GM12878 (cell line): ENCODE results near the gene DMXL1. TPM values are rescaled to one million over a fixed set of nuclear protein-coding genes. Genes with fewer than 3 reads are reported as not detected.
A peak's percentile ranks its signal among the peaks of the same experiment; 100 is the strongest.

Source experiments
- ATAC-seq: fragments of 200-7000 bp; cut with Tn5 transposase; 3 replicates; pipeline ENCODE4 v1.9.1; 2020; ENCODE audit warnings: mild to moderate bottlenecking, moderate library complexity
- BruUV-seq: library from RNA; stranded (reverse); fragments of 400-500 nt; replicated peaks from 2 replicates; lab custom pipeline; 2021; lab: Mats Ljungman, UMichigan
- CTCF ChIA-PET: fragments of 300-600 bp; sonication (Branson Sonifier 250); formaldehyde crosslinking; extraction: SDS; loops from one replicate; lab custom pipeline; 2021; ENCODE audit warnings: inconsistent platforms; lab: Yijun Ruan, JAX
- POLR2A ChIA-PET: fragments of 350-600 bp; formaldehyde crosslinking; extraction: SDS; loops from one replicate; lab custom pipeline; 2021; ENCODE audit warnings: inconsistent platforms; lab: Charles Lee
- RAD21 ChIA-PET: fragments of 300-600 bp; sonication (Branson Sonifier 250); formaldehyde crosslinking; loops from one replicate; lab custom pipeline; 2023; ENCODE audit warnings: antibody characterized with exemption; ENCODE audit not compliant: unreplicated experiment; lab: Charles Lee
- SMC1A ChIA-PET: fragments of 300-600 bp; sonication (Branson Sonifier 250); formaldehyde crosslinking; loops from one replicate; lab custom pipeline; 2023; ENCODE audit not compliant: unreplicated experiment, uncharacterized antibody; lab: Charles Lee
- DNase-seq: peaks from one replicate; pipeline ENCODE4 v3.0.0-alpha.2; 2011; ENCODE audit warnings: low read depth, low spot score
- FAIRE-seq: peaks from 3 replicates; lab custom pipeline; 2011; peaks lifted over from hg19 to GRCh38; lab: Jason Lieb, UNC
- H2AFZ ChIP-seq: 2 replicates; pipeline ENCODE4 v1.6.0; 2011; ENCODE audit warnings: low read depth, low read length, control low read depth; ENCODE audit not compliant: control insufficient read depth
- H3K27ac ChIP-seq: 2 replicates; pipeline ENCODE4 v1.5.1; 2011; ENCODE audit warnings: control low read depth; ENCODE audit not compliant: control insufficient read depth, insufficient read depth
- H3K27me3 ChIP-seq, 2 experiments: replicated peaks in 1 of 2; 2 replicates each; pipeline versions ENCODE4 v1.6.0 to v1.6.1; 2011; ENCODE audit warnings: low read length in 1 of 2; ENCODE audit not compliant: control insufficient read depth in 2 of 2, insufficient read depth in 2 of 2
- H3K36me3 ChIP-seq, 2 experiments: 2 replicates each; pipeline ENCODE4 v1.5.1; 2011; ENCODE audit warnings: low read length in 1 of 2; ENCODE audit not compliant: control insufficient read depth in 2 of 2, insufficient read depth in 2 of 2
- H3K4me1 ChIP-seq: 2 replicates; pipeline ENCODE4 v1.6.1; 2011; ENCODE audit warnings: mild to moderate bottlenecking, low read length, moderate library complexity, mixed read lengths; ENCODE audit not compliant: control insufficient read depth, insufficient read depth
- H3K4me2 ChIP-seq: 2 replicates; pipeline ENCODE4 v1.6.0; 2011; ENCODE audit warnings: control low read depth; ENCODE audit not compliant: control insufficient read depth, insufficient read depth
- H3K4me3 ChIP-seq: fragments of 200-600 bp; sonication (generic); 2 replicates; pipeline ENCODE4 v1.5.1; 2016
- H3K79me2 ChIP-seq: 2 replicates; pipeline ENCODE4 v1.6.0; 2011; ENCODE audit warnings: low read length; ENCODE audit not compliant: control insufficient read depth, insufficient read depth
- H3K9ac ChIP-seq: 2 replicates; pipeline ENCODE4 v1.8.0; 2011; ENCODE audit warnings: low read length, control low read depth, mixed read lengths; ENCODE audit not compliant: control insufficient read depth, insufficient read depth
- H3K9me3 ChIP-seq: replicated peaks from 3 replicates; pipeline ENCODE4 v1.5.1; 2011; ENCODE audit warnings: mild to moderate bottlenecking, low read length; ENCODE audit not compliant: control insufficient read depth, insufficient read depth
- H4K20me1 ChIP-seq: 2 replicates; pipeline ENCODE4 v1.6.0; 2011; ENCODE audit not compliant: control insufficient read depth, insufficient read depth
- BACH1 ChIP-seq: fragments of 450-650 bp; IDR thresholded peaks from 2 replicates; pipeline ENCODE4 v1.6.1; 2017; ENCODE audit warnings: mild to moderate bottlenecking, borderline replicate concordance
- BHLHE40 ChIP-seq, 2 experiments: fragments of 450-650 bp in 1 of 2; IDR thresholded peaks; 2 replicates each; pipeline ENCODE4 v1.6.1; 2011 to 2017; ENCODE audit warnings: low read depth in 2 of 2, borderline replicate concordance in 1 of 2, improper control_type of control experiment in 1 of 2, low read length in 1 of 2, mild to moderate bottlenecking in 1 of 2
- CHD2 ChIP-seq: IDR thresholded peaks from 2 replicates; pipeline ENCODE4 v1.6.1; 2011; ENCODE audit warnings: low read depth, low read length, improper control_type of control experiment, borderline replicate concordance
- CREB1 ChIP-seq: IDR thresholded peaks from 2 replicates; pipeline ENCODE4 v1.6.1; 2012; ENCODE audit warnings: low read depth, mild to moderate bottlenecking, inconsistent platforms
- EED ChIP-seq: sonication (generic); IDR thresholded peaks from 2 replicates; pipeline ENCODE4 v1.6.1; 2016; ENCODE audit warnings: antibody characterized with exemption, low read depth
- ETV6 ChIP-seq, 2 experiments: fragments of 450-650 bp in 1 of 2; IDR thresholded peaks in 1 of 2; conservative IDR thresholded peaks in 1 of 2; 2 replicates each; pipeline ENCODE4 v1.6.1; 2014; ENCODE audit warnings: antibody characterized with exemption in 1 of 2, borderline replicate concordance in 1 of 2, low read depth in 1 of 2, mild to moderate bottlenecking in 1 of 2, moderate library complexity in 1 of 2
- FOS ChIP-seq: IDR thresholded peaks from 3 replicates; pipeline ENCODE4 v1.6.1; 2011; ENCODE audit warnings: borderline replicate concordance; ENCODE audit not compliant: insufficient read length; ENCODE audit errors: extremely low read depth
- GATAD2B ChIP-seq: fragments of 450-650 bp; conservative IDR thresholded peaks from 2 replicates; pipeline ENCODE4 v1.6.1; 2017; ENCODE audit warnings: low read depth, mild to moderate bottlenecking, moderate library complexity
- HDGF ChIP-seq: fragments of 450-650 bp; IDR thresholded peaks from 2 replicates; pipeline ENCODE4 v1.6.1; 2016; ENCODE audit warnings: antibody characterized with exemption
- IKZF2 ChIP-seq, 2 experiments: fragments of 450-650 bp; IDR thresholded peaks; 2 replicates each; pipeline ENCODE4 v1.6.1; 2017; ENCODE audit warnings: mild to moderate bottlenecking in 2 of 2, moderate library complexity in 2 of 2
- MTA3 ChIP-seq: IDR thresholded peaks from 2 replicates; pipeline ENCODE4 v1.6.1; 2012; ENCODE audit warnings: low read length, inconsistent platforms, borderline replicate concordance
- NR2C1 ChIP-seq: fragments of 450-650 bp; IDR thresholded peaks from 2 replicates; pipeline ENCODE4 v1.6.1; 2017; ENCODE audit warnings: antibody characterized with exemption, mild to moderate bottlenecking, moderate library complexity
- PAX5 ChIP-seq: IDR thresholded peaks from 2 replicates; pipeline ENCODE4 v1.6.1; 2011; ENCODE audit warnings: low read depth, low read length, borderline replicate concordance
- POLR2AphosphoS5 ChIP-seq: IDR thresholded peaks from 2 replicates; pipeline ENCODE4 v1.6.1; 2011; ENCODE audit warnings: mild to moderate bottlenecking, low read length, inconsistent platforms
- SUZ12 ChIP-seq: fragments of 200-600 bp; sonication (generic); IDR thresholded peaks from one replicate; pipeline ENCODE4 v1.6.1; 2018; ENCODE audit warnings: antibody characterized with exemption, mild to moderate bottlenecking; ENCODE audit not compliant: unreplicated experiment
- ZNF217 ChIP-seq: fragments of 450-650 bp; IDR thresholded peaks from 2 replicates; pipeline ENCODE4 v1.6.1; 2017; ENCODE audit warnings: antibody characterized with exemption, mild to moderate bottlenecking
- ZZZ3 ChIP-seq: IDR thresholded peaks from 2 replicates; pipeline ENCODE4 v1.6.1; 2011; ENCODE audit warnings: low read depth; ENCODE audit not compliant: control insufficient read depth, insufficient read length
- WGBS: methylation state at CpG from one replicate; pipeline ENCODE4 v1.1.6; 2016; ENCODE audit warnings: low lambda C conversion rate; ENCODE audit not compliant: insufficient replicate concordance, insufficient coverage; ENCODE audit errors: missing lambda C conversion rate; 5-methylcytosine and 5-hydroxymethylcytosine counted together
- in situ Hi-C: fragments of 300-500 bp; cut with MboI; formaldehyde crosslinking; loops from 9 replicates; pipeline ENCODE4 v1.14.3; 2018; ENCODE audit warnings: mixed read lengths
- intact Hi-C: fragments of 100-400 bp; cut with micrococcal nuclease; formaldehyde crosslinking; loops from one replicate; pipeline ENCODE4 v1.14.2; 2022; ENCODE audit not compliant: unreplicated experiment
- polyA plus RNA-seq, 11 experiments: library from polyadenylated mRNA; depleted of rRNA in 4 of 11; unstranded in 6 of 11; stranded (reverse) in 5 of 11; fragments of >200 nt; fragmentation: Nextera tagmentation in 4 of 11; fragmentation: Illumina TruSeq in 1 of 11; extraction: Ambion mirVana in 4 of 11; extraction: Trizol in 1 of 11; gene quantifications; 1 replicate in 1 of 11; 2 replicates in 10 of 11; pipeline versions ENCODE4 v1.2.1 to v1.2.3, GENCODE V29; 2011 to 2016; ENCODE audit warnings: inconsistent platforms in 2 of 11, missing spikeins in 2 of 11, low read depth in 1 of 11
- total RNA-seq, 4 experiments: library from RNA; depleted of rRNA in 3 of 4; stranded (reverse); fragments of >200 nt in 3 of 4; fragmentation: Illumina TruSeq in 1 of 4; extraction: Trizol in 1 of 4; gene quantifications; 2 replicates each; pipeline versions ENCODE4 v1.2.1 to v1.2.3, GENCODE V29; 2013 to 2021
- TF ChIP-seq, protein P1 (sequence below): IDR thresholded peaks from 2 replicates; pipeline ENCODE4 v1.6.1; 2011; ENCODE audit warnings: low read depth, low read length, improper control_type of control experiment, borderline replicate concordance
- TF ChIP-seq, protein P2 (sequence below): fragments of 450-650 bp; IDR thresholded peaks from 2 replicates; pipeline ENCODE4 v1.6.1; 2018; ENCODE audit warnings: borderline replicate concordance, mild to moderate bottlenecking; ENCODE audit not compliant: partially characterized antibody

DMXL1 gene
- total and polyA plus RNA-seq, 10 of the 15 experiments (the other 5 are each of a cell fraction or from before 2014, with no cell fraction given) = 9.1 to 67.7 (median 34.1) TPM

DNA sequence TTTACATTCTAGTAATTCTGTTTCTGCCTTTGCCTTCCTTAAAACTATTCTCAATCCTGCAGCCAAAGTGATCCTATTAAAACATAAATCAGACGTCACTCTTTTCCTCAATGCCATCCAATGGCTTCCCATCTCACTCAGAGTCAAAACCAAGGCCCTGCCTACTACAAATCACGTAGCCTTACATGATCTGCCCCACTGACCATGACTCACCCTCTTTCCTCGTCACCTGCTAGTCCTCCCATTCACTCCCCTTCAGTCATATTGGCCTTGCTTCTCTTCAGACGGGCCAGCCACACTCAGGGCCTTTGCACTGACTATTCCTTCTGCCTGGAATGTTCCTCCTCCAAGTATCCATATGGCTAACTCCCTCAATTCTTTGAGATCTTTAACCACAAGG is 39.0 kb upstream of the DMXL1 start (continued):
- TF ChIP-seq BACH1 (peak; percentile 25; the same call in 1 of the 2 replicates), PAX5 (peak; percentile 44; the same call in 1 of the 2 replicates), CREB1 (peak; percentile 70; the same call in 1 of the 2 replicates), POLR2AphosphoS5 (0 out of 2 replicates have a peak, but pooled peaks have one; percentile 38)

DNA sequence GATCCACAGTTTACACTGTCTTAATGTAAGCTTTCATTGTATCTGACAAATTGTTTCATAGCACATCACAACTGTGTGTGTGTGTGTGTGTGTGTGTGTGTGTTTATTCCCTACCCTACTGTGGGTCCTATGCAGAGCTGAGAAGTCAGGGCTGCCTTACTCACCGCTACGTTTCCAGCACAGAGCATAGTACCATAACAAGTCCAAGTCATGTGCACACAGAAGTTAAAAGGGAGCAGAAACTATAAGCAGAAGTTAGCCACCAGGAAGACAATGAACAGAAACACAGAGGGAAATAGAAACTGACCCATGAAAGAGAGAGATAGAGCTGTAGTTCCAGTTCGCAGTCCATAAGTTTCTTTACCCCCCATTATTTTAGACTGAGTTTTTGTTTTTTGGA is 38.2 kb upstream of the DMXL1 start:
- H3K4me1 ChIP-seq = peaks cover 39% of the 10 kb centered on the region
- peak; percentile 68 for FAIRE-seq

More for the DNA sequence above, 38.2 kb upstream of the DMXL1 start:
- RAD21 ChIA-PET = interaction anchor here (0.7 to 4.6 kb wide), 13 partner anchors 11 to 379 kb away, joined by 3 to 35 read pairs (median 4); partner anchors contain the start of genes DMXL1 and DTWD2
- no peak for TF ChIP-seq GATAD2B
- TF ChIP-seq, protein P1, sequence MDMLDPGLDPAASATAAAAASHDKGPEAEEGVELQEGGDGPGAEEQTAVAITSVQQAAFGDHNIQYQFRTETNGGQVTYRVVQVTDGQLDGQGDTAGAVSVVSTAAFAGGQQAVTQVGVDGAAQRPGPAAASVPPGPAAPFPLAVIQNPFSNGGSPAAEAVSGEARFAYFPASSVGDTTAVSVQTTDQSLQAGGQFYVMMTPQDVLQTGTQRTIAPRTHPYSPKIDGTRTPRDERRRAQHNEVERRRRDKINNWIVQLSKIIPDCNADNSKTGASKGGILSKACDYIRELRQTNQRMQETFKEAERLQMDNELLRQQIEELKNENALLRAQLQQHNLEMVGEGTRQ = no peak
- TF ChIP-seq, protein P2, sequence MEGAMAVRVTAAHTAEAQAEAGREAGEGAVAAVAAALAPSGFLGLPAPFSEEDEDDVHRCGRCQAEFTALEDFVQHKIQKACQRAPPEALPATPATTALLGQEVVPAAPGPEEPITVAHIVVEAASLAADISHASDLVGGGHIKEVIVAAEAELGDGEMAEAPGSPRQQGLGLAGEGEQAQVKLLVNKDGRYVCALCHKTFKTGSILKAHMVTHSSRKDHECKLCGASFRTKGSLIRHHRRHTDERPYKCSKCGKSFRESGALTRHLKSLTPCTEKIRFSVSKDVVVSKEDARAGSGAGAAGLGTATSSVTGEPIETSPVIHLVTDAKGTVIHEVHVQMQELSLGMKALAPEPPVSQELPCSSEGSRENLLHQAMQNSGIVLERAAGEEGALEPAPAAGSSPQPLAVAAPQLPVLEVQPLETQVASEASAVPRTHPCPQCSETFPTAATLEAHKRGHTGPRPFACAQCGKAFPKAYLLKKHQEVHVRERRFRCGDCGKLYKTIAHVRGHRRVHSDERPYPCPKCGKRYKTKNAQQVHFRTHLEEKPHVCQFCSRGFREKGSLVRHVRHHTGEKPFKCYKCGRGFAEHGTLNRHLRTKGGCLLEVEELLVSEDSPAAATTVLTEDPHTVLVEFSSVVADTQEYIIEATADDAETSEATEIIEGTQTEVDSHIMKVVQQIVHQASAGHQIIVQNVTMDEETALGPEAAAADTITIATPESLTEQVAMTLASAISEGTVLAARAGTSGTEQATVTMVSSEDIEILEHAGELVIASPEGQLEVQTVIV = no peak
- TF ChIP-seq ETV6 (conservative IDR thresholded peaks at IDR 0.05 in 1 of 2, IDR thresholded peaks at IDR 0.05 in 1 of 2; ENCODE audit: borderline replicate concordance in 1 of 2, low read depth in 1 of 2) = peak in 1 of 2 experiments; percentile 79; a peak in 1 of 4 replicates
- TF ChIP-seq MTA3 = no peak
- peak; percentile 71 to 73; a peak in 3 of 4 replicates for TF ChIP-seq BHLHE40 (IDR thresholded peaks at IDR 0.05; ENCODE audit: borderline replicate concordance in 1 of 2, low read depth in 2 of 2, low read length in 1 of 2)
- TF ChIP-seq NR2C1 = no peak
- TF ChIP-seq HDGF = peak; percentile 19; the same call in 1 of the 2 replicates
- no peak for TF ChIP-seq CREB1
- TF ChIP-seq EED = 0 out of 2 replicates have a peak, but pooled peaks have one; percentile 49
- TF ChIP-seq ZNF217 = no peak
- TF ChIP-seq FOS = no peak
- no peak for TF ChIP-seq SUZ12
- no peak for TF ChIP-seq CHD2
- TF ChIP-seq IKZF2 (IDR thresholded peaks at IDR 0.05) = peak in 1 of 2 experiments; percentile 13; a peak in 1 of 4 replicates
- no peak for TF ChIP-seq ZZZ3
- WGBS = 29% methylated on average over 3 of the region's 3 CpGs
- H2AFZ ChIP-seq = peak overlapping the region; percentile 69
- H3K79me2 ChIP-seq = no peaks in the 10 kb centered on the region; the same call in 1 of the 2 replicates
- peak; percentile 61 for DNase-seq
- peak overlapping the region; percentile 95 for H3K27ac ChIP-seq
- peak; percentile 63 for ATAC-seq
- peak overlapping the region; percentile 89 for H3K4me2 ChIP-seq
- no peaks in the 10 kb centered on the region for H3K9me3 ChIP-seq
- BruUV-seq = no TSS peak
- peak overlapping the region; percentile 13; the same call in 1 of the 2 replicates for H3K4me3 ChIP-seq
- SMC1A ChIA-PET = interaction anchor here (0.7 to 3.4 kb wide), 21 partner anchors 9 to 385 kb away, joined by 3 to 19 read pairs (median 4); partner anchors contain the start of gene DMXL1
- no peaks in the 10 kb centered on the region for H4K20me1 ChIP-seq
- peak overlapping the region; percentile 53; the same call in 1 of the 2 replicates for H3K9ac ChIP-seq
- intact Hi-C loops (loop anchor here (5.0 kb wide), 1 partner anchor 45 kb away; the partner anchor contains the start of gene DTWD2), in situ Hi-C loops (loop anchor here (5.0 kb wide), 1 partner anchor 35 kb away; no protein-coding TSS in a partner anchor)
- no peaks in the 10 kb centered on the region for H3K27me3 ChIP-seq
- no peaks in the 10 kb centered on the region for H3K36me3 ChIP-seq
- CTCF ChIA-PET = interaction anchor here (0.5 to 3.8 kb wide), 11 partner anchors 11 to 379 kb away, joined by 3 to 23 read pairs (median 3); no protein-coding TSS in a partner anchor
- POLR2A ChIA-PET = interaction anchor here (0.5 to 2.1 kb wide), 5 partner anchors 10 to 183 kb away, joined by 3 to 7 read pairs (median 6); partner anchors contain the start of gene DMXL1
